H9 (cell line): Measurements from ENCODE around the gene ECHDC1. TPM values are rescaled to one million over a fixed set of nuclear protein-coding genes. Genes with fewer than 3 reads are reported as not detected.

Experiments
- DNase-seq: peaks from one replicate; pipeline ENCODE4 v3.0.0-alpha.2; 2017
- H2AFZ ChIP-seq: one replicate; pipeline ENCODE4 v1.6.1; 2013; ENCODE audit warnings: mild to moderate bottlenecking, low read length, control low read depth, moderate library complexity
- H2AK5ac ChIP-seq: 2 replicates; pipeline ENCODE4 v1.6.1; 2013; ENCODE audit warnings: low read length, control low read depth, mixed read lengths; ENCODE audit not compliant: insufficient read length
- H2BK120ac ChIP-seq: one replicate; pipeline ENCODE4 v1.6.1; 2013; ENCODE audit warnings: low read depth, mild to moderate bottlenecking, low read length, control low read depth, inconsistent platforms; ENCODE audit not compliant: poor library complexity, severe bottlenecking
- H2BK12ac ChIP-seq: 2 replicates; pipeline ENCODE4 v1.6.1; 2013; ENCODE audit warnings: low read length, control low read depth, mixed read lengths, low read depth; ENCODE audit not compliant: insufficient read length
- H2BK15ac ChIP-seq: 2 replicates; pipeline ENCODE4 v1.6.1; 2013; ENCODE audit warnings: low read depth, low read length, control low read depth
- H2BK20ac ChIP-seq: one replicate; pipeline ENCODE4 v1.6.1; 2013; ENCODE audit warnings: low read depth, mild to moderate bottlenecking, low read length, control low read depth, inconsistent platforms; ENCODE audit not compliant: poor library complexity, severe bottlenecking
- H2BK5ac ChIP-seq: 2 replicates; pipeline ENCODE4 v1.6.1; 2013; ENCODE audit warnings: low read length, control low read depth, mixed read lengths; ENCODE audit not compliant: insufficient read length
- H3K14ac ChIP-seq: 2 replicates; pipeline ENCODE4 v1.6.1; 2013; ENCODE audit warnings: low read length, control low read depth; ENCODE audit not compliant: insufficient read depth
- H3K18ac ChIP-seq: 2 replicates; pipeline ENCODE4 v1.6.1; 2013; ENCODE audit warnings: low read depth, mild to moderate bottlenecking, mixed read lengths, low read length, control low read depth; ENCODE audit not compliant: insufficient read length
- H3K23ac ChIP-seq: 2 replicates; pipeline ENCODE4 v1.6.1; 2013; ENCODE audit warnings: low read length, control low read depth, mixed read lengths, low read depth; ENCODE audit not compliant: insufficient read length
- H3K23me2 ChIP-seq: 2 replicates; pipeline ENCODE4 v1.6.1; 2013; ENCODE audit warnings: low read depth, mild to moderate bottlenecking, mixed read lengths, low read length, control low read depth; ENCODE audit not compliant: insufficient read length, poor library complexity, severe bottlenecking
- H3K27ac ChIP-seq: 2 replicates; pipeline ENCODE4 v1.5.1; 2013; ENCODE audit warnings: low read length, control low read depth, mixed read lengths, low read depth; ENCODE audit not compliant: insufficient read length
- H3K27me3 ChIP-seq: 2 replicates; pipeline ENCODE4 v1.6.1; 2013; ENCODE audit warnings: low read length, control low read depth, inconsistent platforms; ENCODE audit not compliant: insufficient read depth
- H3K4ac ChIP-seq: 2 replicates; pipeline ENCODE4 v1.6.1; 2013; ENCODE audit warnings: low read depth, mild to moderate bottlenecking, control low read depth, inconsistent platforms, low read length, moderate library complexity
- H3K4me1 ChIP-seq: 2 replicates; pipeline ENCODE4 v1.6.1; 2013; ENCODE audit warnings: low read length, control low read depth, inconsistent platforms; ENCODE audit not compliant: insufficient read depth
- H3K4me2 ChIP-seq: 2 replicates; pipeline ENCODE4 v1.6.1; 2013; ENCODE audit warnings: low read length, control low read depth, mixed read lengths; ENCODE audit not compliant: insufficient read length, insufficient read depth
- H3K56ac ChIP-seq: 2 replicates; pipeline ENCODE4 v1.6.1; 2013; ENCODE audit warnings: low read depth, mild to moderate bottlenecking, mixed read lengths, low read length, control low read depth; ENCODE audit not compliant: insufficient read length
- H3K79me1 ChIP-seq: 2 replicates; pipeline ENCODE4 v1.6.1; 2013; ENCODE audit warnings: low read depth, mild to moderate bottlenecking, moderate library complexity, low read length, control low read depth, inconsistent platforms; ENCODE audit not compliant: insufficient read depth, poor library complexity, severe bottlenecking
- H3K79me2 ChIP-seq: 2 replicates; pipeline ENCODE4 v1.6.1; 2013; ENCODE audit warnings: low read length, control low read depth, inconsistent platforms; ENCODE audit not compliant: insufficient read depth
- H3K9ac ChIP-seq: 2 replicates; pipeline ENCODE4 v1.6.1; 2013; ENCODE audit warnings: low read length, control low read depth, mixed read lengths; ENCODE audit not compliant: insufficient read length; ENCODE audit errors: extremely low read depth
- H3K9me3 ChIP-seq: one replicate; pipeline ENCODE4 v1.6.1; 2013; ENCODE audit warnings: low read depth, low read length, inconsistent platforms; ENCODE audit not compliant: control insufficient read depth
- H3T11ph ChIP-seq: one replicate; pipeline ENCODE4 v1.6.1; 2013; ENCODE audit warnings: mild to moderate bottlenecking, low read length, control low read depth, inconsistent platforms
- H4K20me1 ChIP-seq: one replicate; pipeline ENCODE4 v1.6.1; 2013; ENCODE audit not compliant: control insufficient read depth, insufficient read length, insufficient read depth
- H4K5ac ChIP-seq: 2 replicates; pipeline ENCODE4 v1.6.1; 2013; ENCODE audit warnings: low read depth, mild to moderate bottlenecking, mixed read lengths, low read length, control low read depth; ENCODE audit not compliant: insufficient read length
- H4K8ac ChIP-seq: replicated peaks from 2 replicates; pipeline ENCODE4 v1.6.1; 2013; ENCODE audit warnings: low read length, control low read depth, mixed read lengths, low read depth; ENCODE audit not compliant: insufficient read length
- H4K91ac ChIP-seq: 2 replicates; pipeline ENCODE4 v1.6.1; 2013; ENCODE audit warnings: low read depth, mild to moderate bottlenecking, moderate library complexity, mixed read lengths, low read length, control low read depth; ENCODE audit not compliant: insufficient read length
- H3K27ac Mint-ChIP-seq, 3 experiments: 2 replicates in 2 of 3; 3 replicates in 1 of 3; pipeline ENCODE4 v1.8.0; 2020 to 2021; ENCODE audit warnings: mixed read lengths in 3 of 3, mild to moderate bottlenecking in 1 of 3, moderate library complexity in 1 of 3
- H3K27me3 Mint-ChIP-seq: 2 replicates; pipeline ENCODE4 v1.8.0; 2021; ENCODE audit warnings: low read depth, mild to moderate bottlenecking, moderate library complexity, mixed read lengths
- H3K36me3 Mint-ChIP-seq, 3 experiments: 2 replicates in 2 of 3; 3 replicates in 1 of 3; pipeline ENCODE4 v1.8.0; 2020 to 2021; ENCODE audit warnings: low read depth in 3 of 3, mixed read lengths in 3 of 3; ENCODE audit not compliant: insufficient read depth in 1 of 3
- H3K4me1 Mint-ChIP-seq, 2 experiments: 2 replicates each; pipeline ENCODE4 v1.8.0; 2020; ENCODE audit warnings: mixed read lengths in 2 of 2
- H3K4me3 Mint-ChIP-seq, 2 experiments: 2 replicates in 1 of 2; 3 replicates in 1 of 2; pipeline ENCODE4 v1.8.0; 2020 to 2021; ENCODE audit warnings: mild to moderate bottlenecking in 2 of 2, mixed read lengths in 2 of 2, moderate library complexity in 1 of 2
- H3K9me3 Mint-ChIP-seq, 2 experiments: 2 replicates in 1 of 2; 3 replicates in 1 of 2; pipeline ENCODE4 v1.8.0; 2020; ENCODE audit warnings: mild to moderate bottlenecking in 2 of 2, mixed read lengths in 2 of 2, moderate library complexity in 1 of 2
- CTCF ChIP-seq: fragments of 200-600 bp; sonication (generic); conservative IDR thresholded peaks from 3 replicates; pipeline ENCODE4 v1.8.0; 2021; ENCODE audit warnings: antibody characterized with exemption, mild to moderate bottlenecking
- WGBS: extraction: QIAGEN DNeasy Blood & Tissue Kit; methylation state at CpG from one replicate; pipeline ENCODE4 v1.1.7; 2013; ENCODE audit warnings: missing lambda C conversion rate, low lambda C conversion rate, mixed read lengths; ENCODE audit not compliant: insufficient read length; ENCODE audit errors: extremely low coverage; 5-methylcytosine and 5-hydroxymethylcytosine counted together
- total RNA-seq: library from RNA; stranded (reverse); gene quantifications from 2 replicates; pipeline ENCODE4 v1.2.1, GENCODE V29; 2021

The ECHDC1 gene
- total RNA-seq, 1 experiment from 2014 or later = 47.8 TPM

DNA sequence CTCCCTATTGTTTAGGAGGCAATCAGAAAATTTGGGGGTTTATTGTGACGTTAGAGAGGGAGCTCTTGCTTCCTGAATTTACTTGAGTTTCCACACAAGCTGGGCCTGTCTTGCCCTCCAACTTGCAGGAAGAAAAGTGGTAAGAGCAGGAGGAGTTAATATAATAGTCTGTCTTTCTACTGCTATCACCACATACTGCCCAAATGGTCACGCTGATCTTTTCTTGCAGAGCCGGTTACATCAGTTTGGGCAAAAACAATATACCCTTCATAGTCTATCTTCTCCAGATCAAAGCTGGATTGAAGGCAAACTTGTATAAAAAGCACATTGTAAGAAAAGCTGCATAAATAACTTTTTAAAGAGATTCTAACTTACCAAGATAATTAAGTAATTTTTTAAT, 46.3 kb upstream of the ECHDC1 start:
- no peaks in the 10 kb centered on the region for H3K4me1 Mint-ChIP-seq
- Histone ChIP-seq H3K4me1 (no peaks in the 10 kb centered on the region), H3K56ac (no peak overlapping the region), H4K5ac (no peak overlapping the region), H4K91ac (no peak overlapping the region), H3K79me1 (no peaks in the 10 kb centered on the region), H2BK120ac (no peak overlapping the region), H3K27ac (no peak overlapping the region), H2AK5ac (no peak overlapping the region), H3K23ac (no peak overlapping the region), H2BK12ac (no peak overlapping the region), H2BK15ac (no peak overlapping the region), H3K23me2 (no peaks in the 10 kb centered on the region), H3K18ac (no peak overlapping the region), H3K4me2 (no peak overlapping the region), H2BK5ac (no peak overlapping the region), H3T11ph (no peak overlapping the region), H2AFZ (no peak overlapping the region), H4K20me1 (no peaks in the 10 kb centered on the region), H3K9me3 (no peaks in the 10 kb centered on the region), H4K8ac (no peak overlapping the region), H3K4ac (no peak overlapping the region), H3K9ac (no peak overlapping the region), H3K14ac (no peak overlapping the region), H2BK20ac (no peak overlapping the region), H3K79me2 (no peaks in the 10 kb centered on the region), H3K27me3 (no peaks in the 10 kb centered on the region)
- no peaks in the 10 kb centered on the region for H3K27me3 Mint-ChIP-seq
- no peaks in the 10 kb centered on the region for H3K36me3 Mint-ChIP-seq
- DNase-seq = no peak
- H3K9me3 Mint-ChIP-seq = no peaks in the 10 kb centered on the region
- WGBS = no CpG with 5 or more reads among the region's 3 CpGs
- H3K27ac Mint-ChIP-seq = no peak overlapping the region
- no peak for TF ChIP-seq CTCF
- H3K4me3 Mint-ChIP-seq = no peak overlapping the region
